Activated CD8-positive, alpha-beta memory T cell treated with anti-CD3 and anti-CD28 coated beads, Interleukin-2, amount 50 U/mL, for 4 hours (primary cell): ENCODE results near the gene TGM6.

Experiments
- DNase-seq: peaks from one replicate; pipeline ENCODE4 v3.0.0-alpha.2; 2020

Gene TGM6

DNA sequence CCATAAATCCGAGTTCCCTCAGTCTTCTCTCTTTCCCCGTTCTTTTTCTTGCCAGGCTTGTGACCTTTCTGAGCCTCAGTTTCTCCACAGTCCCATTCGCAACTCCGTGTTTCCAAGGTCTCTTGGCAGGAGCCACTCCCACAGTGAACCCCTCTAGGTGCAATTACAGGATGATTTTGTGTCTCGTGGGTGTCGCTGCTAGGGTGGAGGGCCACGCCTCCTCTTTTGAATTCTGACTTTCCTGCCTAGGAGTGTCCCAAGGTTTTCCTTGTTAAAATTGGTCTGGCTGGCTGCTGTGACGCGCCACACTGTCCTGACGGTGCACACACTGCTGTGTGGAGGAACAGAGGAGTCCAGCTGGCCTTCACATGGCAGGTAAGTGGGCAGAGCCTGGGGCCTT lies at the start of gene TGM6:
TSS of gene TGM6 (plus strand) at position 301 of the 400 bp plus-strand sequence. CDS start at position 369, 68 bp downstream.
- no peak for DNase-seq

DNA sequence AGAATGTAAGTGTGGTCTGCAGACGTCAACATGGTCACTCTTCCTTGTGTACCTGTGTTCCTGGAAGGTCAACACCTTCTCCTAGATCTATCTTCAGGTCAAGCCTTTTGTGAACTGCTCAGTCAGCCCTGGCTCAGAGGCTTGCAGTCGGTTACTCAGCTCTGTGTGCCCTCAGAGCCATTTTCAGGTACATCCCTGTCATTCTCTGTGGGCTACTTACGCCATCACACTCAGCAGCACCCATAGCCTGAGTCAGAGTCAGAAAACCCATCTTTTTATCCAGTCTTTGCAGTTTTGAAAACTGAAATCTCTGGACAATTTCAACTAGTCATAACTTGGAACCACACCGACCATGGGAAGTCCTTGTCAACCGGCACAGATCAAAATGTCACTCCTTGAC lies 49.6 kb upstream of the TGM6 start:
- no peak for DNase-seq

DNA sequence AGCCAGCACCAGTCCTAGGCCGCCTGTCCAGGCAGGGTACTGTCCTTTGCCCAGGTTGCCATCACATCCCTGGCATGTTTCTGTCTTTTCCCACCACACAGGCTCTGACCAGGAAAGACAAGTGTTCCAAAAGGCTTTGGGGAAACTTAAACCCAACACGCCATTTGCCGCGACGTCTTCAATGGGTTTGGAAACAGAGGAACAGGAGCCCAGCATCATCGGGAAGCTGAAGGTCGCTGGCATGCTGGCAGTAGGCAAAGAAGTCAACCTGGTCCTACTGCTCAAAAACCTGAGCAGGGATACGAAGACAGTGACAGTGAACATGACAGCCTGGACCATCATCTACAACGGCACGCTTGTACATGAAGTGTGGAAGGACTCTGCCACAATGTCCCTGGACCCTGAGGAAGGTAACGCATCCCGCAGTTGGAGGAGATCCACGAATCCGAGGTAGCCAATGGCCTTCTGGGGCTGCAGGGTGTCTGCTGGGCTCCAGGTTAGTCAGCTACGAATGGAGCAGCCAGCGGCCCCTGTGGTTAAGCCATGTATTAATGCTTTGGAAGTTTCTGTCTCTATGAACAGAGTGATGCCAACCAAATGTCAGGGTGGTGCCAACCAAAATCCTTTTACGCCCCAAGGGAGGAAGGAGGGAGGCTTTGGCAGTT lies 48.7 kb upstream of the TGM6 start:
- no peak for DNase-seq

DNA sequence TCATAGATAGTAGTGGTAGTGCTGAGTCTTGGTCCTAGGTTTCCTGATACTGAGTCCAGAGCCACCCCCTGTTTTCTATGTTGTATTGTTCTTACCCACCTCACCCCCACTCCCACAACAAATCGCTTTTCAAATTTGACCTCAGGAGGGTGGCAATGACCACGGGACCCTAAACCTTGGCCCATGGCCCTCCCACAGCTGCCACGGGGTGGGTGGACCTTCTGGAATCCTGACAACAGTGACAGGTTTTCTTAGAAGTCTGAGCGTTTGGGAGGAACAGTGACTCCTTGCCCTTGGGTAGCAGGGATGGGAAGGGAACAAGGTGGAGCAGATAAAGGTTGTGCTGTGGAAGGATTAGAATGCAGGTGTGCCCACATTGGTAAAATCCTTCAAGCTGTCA lies 48.0 kb upstream of the TGM6 start:
- DNase-seq = no peak

DNA sequence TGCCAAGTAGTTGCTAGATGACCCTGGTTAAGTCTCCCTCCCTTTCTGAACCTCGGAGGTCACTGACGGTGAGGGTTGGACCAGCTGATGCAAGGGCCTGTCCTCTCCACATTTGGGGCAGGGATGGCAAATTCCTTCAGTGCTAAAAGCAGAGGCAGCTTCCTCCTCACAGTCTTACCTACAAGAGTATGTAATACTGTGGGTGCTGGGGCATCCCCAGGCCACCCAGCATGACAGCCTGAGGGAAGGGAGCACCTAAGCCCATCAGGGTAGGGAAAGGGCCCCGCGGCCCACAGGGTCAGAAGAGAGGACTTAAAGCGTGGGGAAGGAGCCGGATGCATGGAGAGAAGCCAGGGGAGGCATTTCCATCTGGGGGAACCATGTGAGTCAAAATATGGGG lies 46.9 kb upstream of the TGM6 start:
- DNase-seq = no peak

DNA sequence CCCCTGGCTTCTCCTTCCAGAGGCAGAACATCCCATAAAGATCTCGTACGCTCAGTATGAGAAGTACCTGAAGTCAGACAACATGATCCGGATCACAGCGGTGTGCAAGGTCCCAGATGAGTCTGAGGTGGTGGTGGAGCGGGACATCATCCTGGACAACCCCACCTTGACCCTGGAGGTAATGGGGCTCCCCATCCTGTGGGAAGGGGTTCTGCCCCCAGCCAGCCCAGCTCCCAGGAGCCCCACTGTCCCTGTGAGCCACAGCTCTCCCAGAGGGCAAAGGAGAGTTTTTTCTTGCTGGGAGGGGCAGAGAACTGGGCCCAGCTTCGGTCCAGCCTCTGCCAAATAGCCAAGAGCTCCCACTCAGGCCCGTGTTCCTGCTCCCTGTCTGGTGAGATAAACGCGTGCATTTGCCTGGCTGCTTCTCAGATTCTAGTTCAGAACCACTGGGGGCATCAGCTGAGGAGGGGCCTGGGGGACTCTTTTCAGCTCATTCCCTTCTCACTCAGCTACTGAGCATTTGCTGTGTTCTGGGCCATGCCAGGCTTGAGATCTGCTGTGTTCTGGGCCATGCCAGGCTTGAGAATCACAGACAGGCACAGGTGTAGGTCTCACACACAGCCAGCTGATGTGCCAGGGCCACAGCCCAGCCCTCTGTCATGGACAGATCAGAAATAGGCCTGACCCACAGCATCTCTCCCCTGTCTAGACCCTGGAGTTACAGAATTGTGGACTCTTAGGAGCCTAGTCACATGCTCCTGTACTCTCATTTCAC lies 45.4 kb upstream of the TGM6 start:
- no peak for DNase-seq

DNA sequence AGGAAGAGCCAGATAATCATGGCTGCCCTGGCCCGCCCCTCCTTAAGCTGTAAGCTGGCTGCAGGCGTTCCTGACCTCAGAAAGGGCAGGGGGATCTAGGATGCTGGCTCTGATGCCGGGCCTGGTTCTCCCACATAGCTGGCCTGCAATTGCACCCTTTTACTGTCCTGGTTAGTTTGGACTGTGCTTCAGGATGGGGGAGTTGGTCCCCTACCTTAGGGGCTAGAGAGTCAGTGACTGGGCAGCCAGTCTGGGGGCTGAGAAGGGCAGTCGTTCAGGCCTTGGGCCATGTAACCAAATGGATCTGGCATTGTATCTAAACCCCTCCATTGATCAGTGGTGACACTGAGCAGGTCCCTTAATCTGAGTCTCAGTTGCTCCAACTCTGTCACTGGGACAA lies 44.2 kb upstream of the TGM6 start:
- no peak for DNase-seq

DNA sequence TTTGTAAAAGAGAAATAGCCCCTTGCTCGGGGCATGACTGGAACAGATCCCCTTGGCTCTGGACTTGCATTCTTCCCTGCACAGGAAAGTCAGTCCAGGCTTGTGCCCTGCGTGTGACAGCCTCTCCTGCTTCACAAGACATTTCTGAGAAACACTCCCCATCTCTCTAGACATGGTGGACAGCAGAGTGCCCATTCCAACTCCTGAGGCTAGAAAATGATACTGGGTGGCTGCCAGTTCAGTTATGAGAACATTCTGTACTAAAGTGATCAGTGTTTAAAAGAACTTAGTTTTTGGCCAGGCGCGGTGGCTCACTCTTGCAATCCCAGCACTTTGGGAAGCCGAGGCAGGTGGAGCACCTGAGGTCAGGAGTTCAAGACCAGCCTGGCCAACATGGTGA lies 43.6 kb upstream of the TGM6 start:
- no peak for DNase-seq

DNA sequence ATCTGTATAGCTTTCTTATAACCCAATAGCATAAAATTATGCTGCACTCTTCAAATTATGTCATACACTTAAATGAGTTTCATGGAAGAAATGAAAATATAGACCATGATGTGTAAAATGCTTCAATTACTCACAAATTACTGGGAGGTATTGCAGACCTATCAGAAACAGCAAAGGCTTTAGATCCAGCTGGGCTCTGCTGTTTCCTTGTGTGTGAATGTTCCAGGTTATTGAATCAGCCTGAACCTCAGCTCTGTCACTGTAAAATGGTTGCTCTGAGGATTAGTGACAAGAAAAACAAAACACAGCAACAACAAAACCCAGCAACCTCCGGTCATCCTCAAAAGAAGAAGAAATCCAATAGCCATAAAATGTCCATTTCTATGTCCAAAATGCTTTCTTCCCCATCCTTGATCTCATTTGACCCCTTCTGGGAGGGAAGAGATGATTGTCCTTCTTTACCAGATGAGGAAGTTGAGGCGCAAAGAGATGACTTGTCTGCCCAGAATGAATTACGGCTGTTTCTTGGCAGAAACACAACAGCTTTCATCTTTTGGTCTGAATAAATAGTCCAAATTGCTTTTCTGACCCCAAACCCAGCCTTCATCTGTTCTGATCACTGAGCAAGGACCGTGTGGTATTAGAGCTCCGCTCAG lies 42.2 kb upstream of the TGM6 start:
- DNase-seq = no peak

DNA sequence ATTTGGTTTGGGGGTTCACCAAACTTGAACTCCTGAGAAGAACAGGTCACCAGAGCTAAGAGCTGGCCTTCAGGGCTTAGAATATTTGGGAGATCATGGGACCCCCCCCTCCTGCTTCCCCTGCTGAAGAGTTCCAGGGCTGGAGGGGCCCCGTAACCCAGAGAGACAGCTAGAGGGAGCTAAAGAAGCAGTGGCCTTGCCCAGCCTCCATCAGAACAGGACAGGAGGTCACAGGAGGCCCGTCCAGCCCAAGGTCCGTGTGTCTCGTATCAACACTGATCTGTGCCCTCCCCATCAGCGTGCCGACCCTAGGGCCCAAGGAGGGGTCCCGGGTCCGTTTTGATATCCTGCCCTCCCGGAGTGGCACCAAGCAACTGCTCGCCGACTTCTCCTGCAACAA lies 40.6 kb upstream of the TGM6 start:
- no peak for DNase-seq

DNA sequence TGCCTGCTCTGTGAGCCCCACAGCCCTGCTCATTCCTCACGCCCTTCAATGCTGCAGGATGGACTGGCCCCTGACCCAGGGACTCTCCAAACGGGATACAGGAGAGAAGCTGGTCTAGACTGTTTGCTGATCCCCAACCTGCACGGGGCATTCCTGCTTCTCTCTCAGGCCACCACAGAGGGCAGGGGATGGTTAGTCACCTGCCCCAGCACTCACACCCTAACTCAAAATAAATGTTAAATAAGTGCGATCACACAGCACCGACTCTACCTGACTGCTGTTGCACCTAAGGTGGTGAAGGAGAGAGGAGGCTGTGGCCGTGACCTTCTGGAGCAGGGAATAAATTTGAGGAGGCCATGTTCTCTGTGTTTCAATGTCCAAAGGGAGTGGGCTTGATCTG lies 39.9 kb upstream of the TGM6 start:
- no peak for DNase-seq

DNA sequence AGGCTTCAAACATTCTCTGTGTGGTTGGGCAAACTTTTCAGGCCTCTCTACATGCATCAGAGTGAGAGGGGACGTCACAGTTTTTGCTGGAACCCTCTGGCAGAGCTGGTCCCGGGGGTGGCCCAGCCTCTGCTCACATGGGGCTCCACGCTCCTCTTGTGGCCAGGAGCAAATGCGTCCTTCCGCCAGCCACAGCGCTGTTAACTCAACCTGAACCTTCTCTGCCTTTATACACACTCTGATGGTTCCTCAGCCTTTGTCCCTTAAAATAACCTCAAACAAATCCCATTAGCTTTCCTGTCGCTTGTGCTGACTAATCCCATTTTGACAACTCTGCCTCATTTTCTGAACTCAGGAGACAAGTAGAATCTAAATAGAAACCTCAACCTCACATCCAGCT lies 39.4 kb upstream of the TGM6 start:
- no peak for DNase-seq

DNA sequence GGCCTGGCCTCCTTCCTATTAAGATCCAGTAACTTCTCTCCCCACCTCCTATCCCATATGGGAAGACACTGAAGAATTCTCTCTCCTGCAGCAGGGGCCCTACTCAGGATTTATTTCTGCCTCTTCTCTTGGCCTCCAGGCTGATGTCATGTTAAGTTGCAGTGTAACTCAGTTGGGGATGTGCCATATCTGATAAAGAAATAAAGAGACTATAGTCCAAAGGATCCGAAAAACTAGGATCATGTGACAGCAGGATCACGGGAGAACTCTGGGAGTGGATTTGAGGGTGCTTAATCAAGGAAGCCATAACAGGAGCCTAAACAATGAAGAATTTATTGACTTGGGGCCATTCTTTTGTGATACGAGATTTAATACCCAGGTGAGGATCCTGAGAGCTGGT lies 38.5 kb upstream of the TGM6 start:
- DNase-seq = no peak

DNA sequence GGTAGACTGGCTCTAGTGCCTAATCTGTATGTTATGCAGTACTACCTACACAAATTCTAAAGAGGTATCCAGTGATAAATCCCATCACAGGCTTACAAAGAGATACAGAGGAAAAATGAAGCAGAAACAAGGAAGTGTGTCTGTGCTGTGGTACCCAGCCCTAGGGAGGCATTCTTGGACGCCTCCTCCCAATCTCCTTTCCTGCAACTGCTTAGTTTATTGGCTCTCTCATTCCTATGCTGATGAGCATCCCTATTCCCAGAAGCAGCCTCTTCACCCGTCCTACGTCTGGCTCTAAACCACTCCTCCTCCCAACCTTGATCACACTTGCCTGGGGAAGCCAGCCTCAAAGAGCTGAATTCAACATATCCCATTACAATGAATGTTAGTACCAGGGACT lies 34.5 kb upstream of the TGM6 start:
- no peak for DNase-seq

DNA sequence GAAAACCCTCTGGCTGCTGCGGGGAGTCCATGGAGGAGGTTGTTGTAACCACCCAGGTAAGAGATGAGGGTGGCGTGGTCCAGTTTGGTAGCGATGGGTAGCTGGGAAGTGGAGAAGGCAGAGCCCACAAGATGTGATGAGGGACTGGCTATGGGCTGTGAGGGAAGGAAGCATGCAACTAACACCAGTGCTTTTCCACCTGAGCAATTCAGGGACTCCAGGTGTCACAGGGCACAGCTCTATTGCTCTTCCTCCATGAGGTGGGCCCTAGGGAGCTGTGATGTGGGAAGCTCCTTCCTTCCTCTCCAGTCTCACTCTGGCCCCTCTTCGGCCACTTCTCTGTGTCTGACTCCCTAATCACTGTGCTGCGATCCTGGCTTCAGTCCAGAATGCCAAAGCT lies 32.4 kb upstream of the TGM6 start:
- no peak for DNase-seq

DNA sequence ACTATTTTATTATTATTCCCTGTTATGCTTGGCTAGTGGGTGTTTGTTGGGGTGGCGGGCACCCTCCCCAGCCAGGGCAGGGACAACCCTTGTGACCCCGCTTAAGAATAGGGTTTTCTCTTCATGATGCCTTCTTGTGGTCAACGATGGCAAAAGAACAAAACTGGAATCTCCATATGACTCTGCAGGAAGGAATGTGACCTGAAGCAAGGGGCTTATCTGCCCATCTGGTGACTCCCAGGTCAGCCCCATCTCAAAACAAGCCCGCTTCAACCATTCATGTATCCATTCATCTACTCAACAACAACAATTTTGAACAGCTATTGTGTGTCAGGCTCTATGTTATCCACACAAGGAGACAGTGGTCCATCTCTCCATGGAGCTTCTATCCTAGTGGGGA lies 30.9 kb upstream of the TGM6 start:
- no peak for DNase-seq

DNA sequence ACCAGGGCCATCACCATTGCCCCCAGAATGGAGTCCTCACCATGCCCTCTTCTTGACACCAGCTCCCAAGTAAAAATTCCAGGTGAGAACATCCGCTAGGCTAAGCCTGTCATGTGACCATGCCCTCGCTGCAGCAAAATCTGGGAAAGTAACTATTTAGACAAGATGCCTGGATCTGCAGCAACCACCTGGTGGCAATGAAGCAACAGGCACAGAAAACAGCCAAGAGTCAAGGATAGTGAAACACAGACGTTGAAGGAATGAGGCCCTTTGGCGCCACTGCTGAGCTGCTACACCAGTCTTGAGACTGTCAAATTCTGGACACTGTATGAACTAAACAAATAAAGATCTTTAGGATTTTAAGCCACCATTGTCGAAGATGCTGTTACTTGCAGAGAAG lies 30.1 kb upstream of the TGM6 start:
- no peak for DNase-seq

DNA sequence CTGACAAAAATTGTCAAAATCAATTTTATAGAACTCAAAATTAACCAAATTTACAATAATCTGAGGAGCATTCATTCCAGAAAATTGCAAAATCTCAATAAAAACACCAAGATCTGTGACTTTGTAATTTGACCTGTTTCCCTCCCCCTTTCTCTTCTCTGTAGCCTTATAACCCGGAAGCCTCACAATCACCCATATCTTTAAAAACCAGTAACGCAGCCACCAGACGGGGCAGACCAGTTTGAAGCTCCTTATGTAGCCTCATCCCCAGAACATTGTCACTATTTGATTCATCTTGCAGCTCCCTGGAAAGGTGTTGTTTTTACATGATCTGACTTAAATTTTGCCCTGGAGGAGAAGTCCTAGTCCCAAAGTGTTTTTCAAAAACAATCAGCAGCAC lies 27.5 kb upstream of the TGM6 start:
- DNase-seq = no peak

DNA sequence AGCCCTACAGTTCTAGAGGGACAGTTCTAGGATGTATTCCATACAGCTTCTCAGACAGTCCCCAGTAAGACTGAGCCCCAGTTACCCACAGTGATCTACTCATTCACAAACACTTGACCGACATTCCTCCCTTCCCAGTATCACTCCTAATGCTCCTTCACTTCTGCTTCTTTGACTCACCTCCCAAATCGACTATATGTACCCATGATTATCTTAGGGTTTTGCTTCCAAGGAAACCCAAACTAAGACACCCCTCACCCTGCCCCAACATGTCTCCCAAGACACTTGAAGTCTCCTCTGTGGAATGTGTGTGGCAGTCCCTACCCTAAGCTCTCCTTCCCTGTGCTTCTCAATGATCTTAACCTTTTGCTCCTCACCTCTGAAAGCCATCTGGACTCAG lies 23.6 kb upstream of the TGM6 start:
- DNase-seq = no peak

DNA sequence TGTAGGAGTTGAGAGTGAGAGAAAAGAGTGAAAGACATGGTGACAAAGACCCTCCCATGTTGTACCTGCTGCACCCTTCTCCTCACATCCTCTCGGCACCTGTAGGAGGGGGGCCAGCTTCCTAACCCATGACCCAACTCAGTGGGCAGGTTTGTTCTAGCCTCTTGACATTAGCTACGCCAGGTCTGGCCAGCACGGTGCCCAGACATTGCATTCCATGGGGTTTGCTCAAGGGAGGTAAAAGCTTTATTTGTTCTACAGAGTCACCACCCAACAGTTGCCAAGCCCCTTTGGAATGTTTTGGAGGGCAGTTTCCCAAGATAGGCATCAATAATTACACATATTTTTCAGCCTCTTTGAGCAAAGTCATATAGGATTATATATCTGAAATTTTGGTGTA lies 22.7 kb upstream of the TGM6 start:
- DNase-seq = no peak

DNA sequence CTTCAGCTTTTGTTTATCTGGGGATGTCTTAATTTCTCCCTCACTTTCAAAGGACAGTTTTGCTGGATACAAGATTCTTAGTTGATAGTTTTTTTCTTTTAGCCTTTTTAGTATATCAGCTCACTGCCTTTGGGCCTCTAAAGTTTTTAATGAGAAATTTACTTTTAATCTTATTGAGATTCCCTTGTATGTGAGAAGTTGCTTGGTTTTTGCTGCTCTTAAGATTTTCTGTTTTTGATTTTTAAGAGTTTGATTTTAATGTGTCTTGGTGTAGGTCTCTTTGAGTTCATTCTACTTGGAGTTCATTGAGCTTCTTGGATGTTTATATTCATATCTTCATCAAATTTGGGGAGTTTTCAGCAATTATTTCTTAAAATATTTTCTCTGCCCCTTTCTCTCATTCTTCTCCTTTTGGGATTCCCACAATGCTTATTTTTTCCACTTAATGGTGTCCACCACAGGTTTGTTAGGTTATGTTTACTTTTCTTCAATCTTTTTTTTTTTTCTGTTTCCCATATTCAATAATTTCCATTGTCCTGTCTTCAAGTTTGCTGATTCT lies 19.6 kb upstream of the TGM6 start:
- no peak for DNase-seq

DNA sequence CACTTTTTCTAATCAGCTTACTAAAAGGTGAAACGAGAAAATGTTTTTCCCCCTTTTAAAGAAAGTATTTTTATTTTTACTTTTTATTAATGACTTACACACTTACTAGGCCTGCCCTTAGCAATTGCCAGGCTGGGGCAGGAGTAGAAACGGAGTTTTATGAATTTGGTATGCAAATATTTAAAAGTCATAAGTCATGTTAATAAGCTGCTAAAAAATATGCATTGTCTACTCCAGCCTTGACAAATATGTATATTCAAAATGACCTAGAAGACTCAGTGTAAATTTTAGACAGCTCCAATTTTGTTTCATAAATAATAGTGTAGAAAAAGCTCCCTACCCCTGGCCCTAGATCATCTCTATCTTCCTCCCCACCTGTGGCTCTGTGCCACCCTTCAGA lies 17.5 kb upstream of the TGM6 start:
- no peak for DNase-seq

DNA sequence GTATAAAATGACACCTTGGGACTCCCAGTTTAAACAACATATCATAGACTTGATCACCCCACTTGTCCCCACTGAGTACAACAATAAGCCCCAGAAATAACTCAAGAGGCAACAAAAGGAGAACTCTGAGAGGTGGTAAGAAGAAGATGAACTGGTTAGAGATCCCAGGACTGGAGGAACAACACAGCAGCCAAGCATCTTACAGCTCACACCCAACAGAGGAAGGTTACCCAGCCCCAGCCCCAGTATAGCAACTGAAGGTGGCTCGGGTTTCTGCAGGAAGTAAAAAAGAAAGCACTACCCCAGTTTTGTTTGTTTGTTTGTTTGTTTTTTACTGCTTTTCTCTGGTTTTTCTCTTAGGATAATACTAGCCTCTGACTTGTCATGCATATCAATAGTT lies 17.1 kb upstream of the TGM6 start:
- DNase-seq = no peak

DNA sequence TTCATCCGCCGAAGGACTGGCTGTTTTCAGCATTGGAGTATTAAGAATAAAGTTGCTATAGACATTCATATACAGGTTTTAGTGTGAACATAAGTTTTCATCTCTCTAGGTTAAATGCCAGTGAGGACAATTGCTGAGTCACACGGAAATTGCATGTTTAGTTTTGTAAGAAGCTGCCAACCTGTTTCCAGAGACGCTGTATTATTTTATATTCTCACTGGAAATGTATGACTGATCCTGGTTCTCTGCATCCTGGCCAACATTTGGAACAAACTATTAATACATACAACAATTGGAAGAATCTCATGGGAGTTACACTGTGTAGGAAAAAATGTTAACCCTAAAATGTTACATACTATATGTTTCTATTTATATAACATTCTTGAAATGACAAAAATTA lies 16.7 kb upstream of the TGM6 start:
- no peak for DNase-seq
